Measurements from ENCODE around the gene ACAP2. TPM values are rescaled to one million over a fixed set of nuclear protein-coding genes. Genes with fewer than 3 reads are reported as not detected.

The ACAP2 gene
- polyA plus RNA-seq, 1 donor from 2014 or later: 71.3 TPM

DNA sequence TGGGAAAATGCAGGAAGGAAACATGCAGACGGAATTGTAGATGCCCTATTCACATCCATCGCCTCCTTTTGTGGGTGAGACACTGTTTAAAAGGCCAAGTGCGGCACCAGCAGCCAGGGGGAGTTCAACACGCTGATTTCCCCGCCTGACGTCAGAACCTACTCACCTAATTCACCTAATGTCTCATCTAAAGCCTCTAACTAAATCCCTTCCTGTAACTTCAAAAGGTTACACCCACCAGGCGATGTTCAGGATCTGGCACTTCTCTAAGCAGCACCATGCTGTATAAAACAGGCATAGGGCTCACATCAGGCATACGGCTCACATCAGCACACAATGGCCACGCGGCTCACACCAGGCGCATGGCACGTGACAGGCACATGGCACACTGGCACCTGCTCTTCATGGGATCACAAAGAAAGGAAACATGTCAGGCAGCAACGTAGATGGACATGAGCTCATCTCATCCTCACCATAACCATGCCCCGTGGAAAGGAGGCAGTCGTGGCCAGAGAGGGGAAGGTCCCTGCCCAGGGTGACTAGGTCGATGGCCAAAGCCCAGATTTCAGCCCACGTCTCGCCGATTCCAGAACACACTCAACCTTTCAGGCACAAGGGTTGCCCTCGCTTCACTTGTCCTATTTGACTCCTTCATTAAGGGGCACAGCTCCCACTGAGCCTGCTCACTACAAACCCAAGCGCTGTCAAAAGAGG lies 193.6 kb downstream of the ACAP2 start:
- H3K36me3 Mint-ChIP-seq: peaks cover 4% of the 10 kb centered on the region
- no peaks in the 10 kb centered on the region for H3K27me3 Mint-ChIP-seq
- no peaks in the 10 kb centered on the region for H3K9me3 Mint-ChIP-seq
- no peak overlapping the region for H3K27ac Mint-ChIP-seq
- no peak overlapping the region for H3K4me3 Mint-ChIP-seq
- H3K4me1 Mint-ChIP-seq: peaks cover 5 to 17% (median 13%) of the 10 kb centered on the region in 3 donors

GRCh38 chr3:195248281-195248680 lies 194.5 kb downstream of the ACAP2 start:
- Mint-ChIP-seq H3K27ac (no peak overlapping the region), H3K4me3 (peak overlapping the region in 1 of 4 donors; percentile 4), H3K27me3 (no peaks in the 10 kb centered on the region), H3K4me1 (peaks cover 5 to 17% (median 14%) of the 10 kb centered on the region in 3 donors), H3K36me3 (peaks cover 4% of the 10 kb centered on the region), H3K9me3 (no peaks in the 10 kb centered on the region)

DNA sequence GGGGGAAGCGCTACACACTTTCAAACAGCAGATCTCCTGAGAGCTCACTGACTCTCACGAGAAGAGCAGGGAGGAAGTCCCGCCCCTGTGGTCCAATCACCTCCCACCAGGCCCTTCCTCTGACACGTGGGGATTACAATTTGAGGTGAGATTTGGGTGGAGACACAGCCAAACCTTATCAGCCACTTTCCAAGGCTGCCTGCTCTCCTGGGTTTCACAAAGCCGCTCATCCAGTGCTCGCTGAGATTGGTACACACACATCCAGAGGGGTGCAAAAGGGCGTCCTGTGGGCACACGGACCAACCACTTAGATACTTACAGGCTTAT lies 195.0 kb downstream of the ACAP2 start:
- Mint-ChIP-seq H3K27ac (no peak overlapping the region), H3K4me3 (no peak overlapping the region), H3K27me3 (no peaks in the 10 kb centered on the region), H3K36me3 (peaks cover 4% of the 10 kb centered on the region), H3K9me3 (peaks cover 0 to 1% (median 0%) of the 10 kb centered on the region in 3 donors), H3K4me1 (peaks cover 5 to 14% (median 12%) of the 10 kb centered on the region in 3 donors)

- Mint-ChIP-seq H3K27ac (no peak overlapping the region), H3K36me3 (peaks cover 4% of the 10 kb centered on the region), H3K4me3 (no peak overlapping the region)
Observed at GRCh38 chr3:195247086-195247862, 195.5 kb downstream of the ACAP2 start.

GRCh38 chr3:195246581-195246995 lies 196.2 kb downstream of the ACAP2 start:
- peaks cover 4 to 8% (median 5%) of the 10 kb centered on the region in 3 donors for H3K4me1 Mint-ChIP-seq
- no peak overlapping the region for H3K4me3 Mint-ChIP-seq
- peaks cover 0 to 1% (median 0%) of the 10 kb centered on the region in 3 donors for H3K9me3 Mint-ChIP-seq
- H3K36me3 Mint-ChIP-seq: peaks cover 2% of the 10 kb centered on the region
- H3K27me3 Mint-ChIP-seq: no peaks in the 10 kb centered on the region
- H3K27ac Mint-ChIP-seq: no peak overlapping the region

More at GRCh38 chr3:195247086-195247862, 195.5 kb downstream of the ACAP2 start:
- no peaks in the 10 kb centered on the region for H3K27me3 Mint-ChIP-seq
- peaks cover 5 to 12% (median 9%) of the 10 kb centered on the region in 3 donors for H3K4me1 Mint-ChIP-seq
- peaks cover 0 to 1% (median 0%) of the 10 kb centered on the region in 3 donors for H3K9me3 Mint-ChIP-seq

GRCh38 chr3:195245531-195245951 lies 197.3 kb downstream of the ACAP2 start:
- no peaks in the 10 kb centered on the region for H3K27me3 Mint-ChIP-seq
- peaks cover 2% of the 10 kb centered on the region for H3K36me3 Mint-ChIP-seq

DNA sequence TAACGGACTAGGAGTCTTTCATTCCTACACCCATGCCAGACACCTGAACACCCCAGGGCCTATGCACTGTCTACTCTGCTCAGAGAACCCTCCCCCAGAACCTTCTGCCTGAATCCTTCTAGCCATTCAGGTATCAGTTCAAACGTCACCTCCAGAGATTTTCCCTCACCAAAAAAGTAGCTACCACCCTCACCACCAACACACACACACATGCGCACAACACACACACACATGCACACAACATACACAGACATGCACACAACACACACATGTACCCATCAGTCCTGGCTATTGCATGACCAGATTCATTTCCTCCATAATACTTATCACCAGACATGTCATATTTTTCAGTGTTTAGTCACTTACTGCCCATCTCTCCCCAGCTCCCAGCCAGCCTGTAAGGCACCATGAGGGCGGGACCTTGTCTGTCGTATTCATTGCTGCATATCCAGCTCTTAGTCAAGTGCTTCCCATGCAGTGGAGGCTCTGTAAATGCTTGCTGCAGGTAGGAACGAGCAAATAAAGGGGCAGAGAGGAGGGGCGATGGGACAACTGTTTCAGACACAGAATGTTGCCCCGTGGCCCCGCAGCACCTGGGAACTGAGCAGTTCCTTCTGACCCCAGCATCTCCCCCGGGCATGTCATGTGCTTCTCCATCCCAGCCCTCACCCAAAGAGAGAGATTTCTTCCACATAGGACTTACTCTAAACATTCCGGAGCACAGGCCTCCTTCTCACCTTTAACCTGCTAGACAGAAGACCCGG lies 201.0 kb downstream of the ACAP2 start:
- H3K36me3 Mint-ChIP-seq: peaks cover 4% of the 10 kb centered on the region
- H3K4me3 Mint-ChIP-seq: no peak overlapping the region
- no peak overlapping the region for H3K27ac Mint-ChIP-seq

More at GRCh38 chr3:195245531-195245951, 197.3 kb downstream of the ACAP2 start:
- Mint-ChIP-seq H3K9me3 (peaks cover 0 to 1% (median 0%) of the 10 kb centered on the region in 3 donors), H3K27ac (peak overlapping the region in 1 of 3 donors; percentile 17), H3K4me1 (peaks cover 2 to 3% (median 2%) of the 10 kb centered on the region in 3 donors), H3K4me3 (no peak overlapping the region)

GRCh38 chr3:195240939-195241338 lies 201.9 kb downstream of the ACAP2 start:
- H3K36me3 Mint-ChIP-seq: peaks cover 5% of the 10 kb centered on the region
- H3K4me1 Mint-ChIP-seq: peaks cover 0 to 1% (median 0%) of the 10 kb centered on the region in 3 donors
- H3K27me3 Mint-ChIP-seq: no peaks in the 10 kb centered on the region
- peaks cover 0 to 1% (median 0%) of the 10 kb centered on the region in 3 donors for H3K9me3 Mint-ChIP-seq
- no peak overlapping the region for H3K27ac Mint-ChIP-seq
- H3K4me3 Mint-ChIP-seq: no peak overlapping the region

More for the DNA sequence above, 201.0 kb downstream of the ACAP2 start:
- H3K4me1 Mint-ChIP-seq: peaks cover 0 to 1% (median 0%) of the 10 kb centered on the region in 3 donors
- H3K9me3 Mint-ChIP-seq: peaks cover 0 to 1% (median 0%) of the 10 kb centered on the region in 3 donors
- no peaks in the 10 kb centered on the region for H3K27me3 Mint-ChIP-seq

DNA sequence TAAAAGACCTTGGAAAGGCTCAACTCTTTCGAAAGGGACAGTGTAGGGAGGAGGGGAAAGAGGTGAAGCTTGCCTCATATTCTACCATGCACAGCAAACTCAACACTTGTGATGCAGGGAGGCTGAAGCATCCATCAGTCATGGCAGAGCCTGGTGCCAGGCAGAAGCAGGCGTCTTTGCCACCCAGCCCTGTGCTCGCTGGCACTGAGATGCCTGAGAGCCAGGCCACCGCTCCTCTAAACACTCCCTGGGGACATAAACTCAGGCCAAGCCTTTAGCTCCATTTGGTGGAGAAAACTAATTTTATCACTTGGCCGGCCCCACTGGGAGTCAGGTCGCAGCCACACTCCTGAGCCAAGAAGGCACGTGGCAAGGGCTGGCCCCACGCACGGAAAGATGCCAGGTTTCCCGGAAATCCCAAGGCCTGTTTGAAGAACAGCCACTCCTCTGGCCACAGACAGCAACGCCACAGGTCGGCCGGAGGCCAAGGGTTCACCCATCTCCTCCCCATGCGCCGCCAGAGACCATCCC lies 202.6 kb downstream of the ACAP2 start:
- Mint-ChIP-seq H3K27ac (no peak overlapping the region), H3K4me3 (no peak overlapping the region), H3K4me1 (peaks cover 0 to 1% (median 0%) of the 10 kb centered on the region in 3 donors), H3K27me3 (no peaks in the 10 kb centered on the region), H3K36me3 (peaks cover 5% of the 10 kb centered on the region), H3K9me3 (peaks cover 0 to 1% (median 0%) of the 10 kb centered on the region in 3 donors)

DNA sequence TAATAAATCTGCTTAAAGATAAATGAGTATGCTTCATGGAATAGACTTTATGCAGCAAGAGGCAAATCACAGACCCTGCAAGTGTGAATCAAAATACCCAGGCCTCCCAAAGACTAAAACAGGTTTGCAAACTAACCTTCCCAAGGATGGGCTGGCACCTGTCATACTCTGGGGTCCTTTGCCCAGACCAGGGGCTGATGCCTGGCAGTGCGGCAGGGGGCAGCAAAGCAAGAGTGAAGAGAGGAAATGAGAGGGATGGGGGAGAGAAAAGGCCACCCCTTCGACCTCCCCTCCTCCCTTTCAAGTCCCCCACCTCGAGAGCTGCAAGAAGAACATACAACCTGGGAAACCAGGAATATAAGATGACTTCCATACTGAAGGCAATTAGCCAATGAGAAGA lies 203.7 kb downstream of the ACAP2 start:
- Mint-ChIP-seq H3K4me3 (no peak overlapping the region), H3K36me3 (peaks cover 5% of the 10 kb centered on the region), H3K27ac (no peak overlapping the region), H3K27me3 (no peaks in the 10 kb centered on the region), H3K9me3 (peaks cover 0 to 5% (median 1%) of the 10 kb centered on the region in 3 donors), H3K4me1 (peaks cover 0 to 1% (median 0%) of the 10 kb centered on the region in 3 donors)

DNA sequence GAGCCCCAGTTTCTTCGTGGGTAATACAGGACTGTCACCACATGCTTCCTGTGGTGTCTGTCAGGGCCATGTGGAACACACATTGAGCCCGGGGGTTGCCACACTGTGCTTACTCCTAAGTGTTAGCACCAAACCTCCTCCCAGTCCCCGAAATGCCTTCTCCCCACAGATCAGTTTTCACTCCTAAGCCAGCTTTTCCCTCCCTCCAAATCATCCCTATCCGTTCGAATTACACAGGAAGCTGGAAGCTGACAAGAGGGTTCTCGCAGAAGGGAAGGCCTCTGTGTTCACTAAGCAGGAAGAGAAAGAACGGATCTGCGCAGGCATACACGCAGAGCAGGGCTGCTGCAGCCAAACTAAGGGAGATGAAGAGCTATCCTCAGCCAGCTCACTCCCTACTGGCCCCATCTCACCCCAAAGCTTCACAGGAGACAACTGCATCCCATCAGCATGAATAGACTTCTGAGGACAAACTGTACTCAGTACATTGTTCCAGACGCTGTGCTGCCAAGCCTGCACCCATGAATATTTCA lies 204.2 kb downstream of the ACAP2 start:
- Mint-ChIP-seq H3K36me3 (peaks cover 5% of the 10 kb centered on the region), H3K4me3 (no peak overlapping the region), H3K27me3 (no peaks in the 10 kb centered on the region), H3K27ac (no peak overlapping the region), H3K9me3 (peaks cover 0 to 5% (median 1%) of the 10 kb centered on the region in 3 donors), H3K4me1 (no peaks in the 10 kb centered on the region)

- H3K4me1 Mint-ChIP-seq: no peaks in the 10 kb centered on the region
- peaks cover 0 to 5% (median 1%) of the 10 kb centered on the region in 3 donors for H3K9me3 Mint-ChIP-seq
- no peak overlapping the region for H3K27ac Mint-ChIP-seq
- no peak overlapping the region for H3K4me3 Mint-ChIP-seq
- no peaks in the 10 kb centered on the region for H3K27me3 Mint-ChIP-seq
- H3K36me3 Mint-ChIP-seq: peaks cover 8% of the 10 kb centered on the region
Observed at GRCh38 chr3:195238081-195238571, 204.7 kb downstream of the ACAP2 start.

GRCh38 chr3:195236801-195237570 lies 205.8 kb downstream of the ACAP2 start:
- H3K4me1 Mint-ChIP-seq: no peaks in the 10 kb centered on the region
- peaks cover 9% of the 10 kb centered on the region for H3K36me3 Mint-ChIP-seq
- peak overlapping the region in 1 of 3 donors; percentile 39 for H3K27ac Mint-ChIP-seq

More at GRCh38 chr3:195236801-195237570, 205.8 kb downstream of the ACAP2 start:
- H3K27me3 Mint-ChIP-seq: no peaks in the 10 kb centered on the region
- H3K4me3 Mint-ChIP-seq: no peak overlapping the region
- H3K9me3 Mint-ChIP-seq: peaks cover 0 to 5% (median 0%) of the 10 kb centered on the region in 3 donors

Measured in IgD-negative memory B cell (primary cell).